Effector memory CD4-positive, alpha-beta T cell (primary cell): Measurements from ENCODE around the gene PHKG2.
A peak's percentile ranks its signal among the peaks of the same experiment; 100 is the strongest.

ENCODE experiments used
- DNase-seq, 3 donors: peaks; one replicate each; pipeline ENCODE4 v3.0.0-alpha.2; 2020
- H3K27ac ChIP-seq: 2 replicates; pipeline ENCODE4 v1.7.0; 2013; ENCODE audit warnings: mild to moderate bottlenecking, low read length, moderate library complexity; ENCODE audit not compliant: insufficient read depth, poor library complexity, severe bottlenecking
- H3K27me3 ChIP-seq: replicated peaks from 2 replicates; pipeline ENCODE4 v1.7.0; 2013; ENCODE audit warnings: mild to moderate bottlenecking, low read length; ENCODE audit not compliant: insufficient read depth, control insufficient read depth, poor library complexity, severe bottlenecking
- H3K36me3 ChIP-seq: 2 replicates; pipeline ENCODE4 v1.7.0; 2013; ENCODE audit warnings: mild to moderate bottlenecking, low read length, moderate library complexity; ENCODE audit not compliant: control insufficient read depth, insufficient read depth
- H3K4me1 ChIP-seq: 2 replicates; pipeline ENCODE4 v1.7.0; 2013; ENCODE audit warnings: low read length, mild to moderate bottlenecking; ENCODE audit not compliant: control insufficient read depth, insufficient read depth, poor library complexity, severe bottlenecking
- H3K4me3 ChIP-seq: 2 replicates; pipeline ENCODE4 v1.7.0; 2013; ENCODE audit warnings: low read length, low read depth, mild to moderate bottlenecking; ENCODE audit not compliant: insufficient read depth, poor library complexity, severe bottlenecking
- H3K9me3 ChIP-seq: 2 replicates; pipeline ENCODE4 v1.7.0; 2013; ENCODE audit warnings: mild to moderate bottlenecking, low read length, moderate library complexity; ENCODE audit not compliant: control insufficient read depth

Gene PHKG2

GRCh38 chr16:30762991-30763725 is 14.9 kb downstream of the PHKG2 start:
- Histone ChIP-seq H3K36me3 (peaks cover 48% of the 10 kb centered on the region), H3K27ac (peak overlapping the region; percentile 77), H3K4me3 (peak overlapping the region; percentile 97)

GRCh38 chr16:30764086-30764485 is 15.9 kb downstream of the PHKG2 start:
- no peaks in the 10 kb centered on the region for H3K9me3 ChIP-seq
- no peak overlapping the region for H3K27ac ChIP-seq
- no peaks in the 10 kb centered on the region for H3K27me3 ChIP-seq
- H3K36me3 ChIP-seq, result peaks cover 57% of the 10 kb centered on the region
- DNase-seq, result no peak
- no peak overlapping the region for H3K4me3 ChIP-seq
- peaks cover 19% of the 10 kb centered on the region for H3K4me1 ChIP-seq

More at GRCh38 chr16:30762991-30763725, 14.9 kb downstream of the PHKG2 start:
- Histone ChIP-seq H3K4me1 (peaks cover 19% of the 10 kb centered on the region), H3K27me3 (no peaks in the 10 kb centered on the region), H3K9me3 (no peaks in the 10 kb centered on the region)
- no peak for DNase-seq

DNA sequence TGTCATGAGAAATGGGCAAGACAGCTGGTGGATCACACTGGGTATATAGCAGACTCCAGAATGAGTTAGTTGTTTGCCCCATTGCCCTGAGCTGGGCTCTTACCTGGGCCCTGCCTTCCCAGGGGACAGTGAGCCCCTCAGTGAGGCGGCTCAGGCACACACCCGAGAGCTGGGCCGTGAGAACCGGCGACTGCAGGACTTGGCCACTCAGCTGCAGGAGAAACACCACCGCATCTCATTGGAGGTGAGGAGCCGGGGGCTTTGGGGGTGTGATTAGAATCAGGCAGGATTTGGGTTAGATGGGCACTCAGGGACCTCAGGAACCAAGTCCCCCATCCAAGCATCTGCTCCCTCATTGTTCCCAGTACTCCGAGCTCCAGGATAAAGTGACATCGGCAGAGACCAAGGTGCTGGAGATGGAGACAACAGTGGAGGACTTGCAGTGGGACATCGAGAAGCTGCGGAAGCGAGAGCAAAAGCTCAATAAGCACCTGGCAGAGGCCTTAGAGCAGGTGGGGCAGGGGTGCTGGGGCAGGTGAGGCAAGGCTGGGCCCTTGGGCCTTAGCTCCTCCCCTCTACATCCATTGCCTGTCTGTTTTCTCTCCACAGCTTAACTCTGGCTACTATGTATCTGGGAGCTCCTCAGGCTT is 16.7 kb downstream of the PHKG2 start:
- no peaks in the 10 kb centered on the region for H3K27me3 ChIP-seq
- H3K27ac ChIP-seq, result no peak overlapping the region
- no peaks in the 10 kb centered on the region for H3K9me3 ChIP-seq
- no peak for DNase-seq
- peaks cover 19% of the 10 kb centered on the region for H3K4me1 ChIP-seq
- H3K36me3 ChIP-seq, result peaks cover 64% of the 10 kb centered on the region
- no peak overlapping the region for H3K4me3 ChIP-seq

DNA sequence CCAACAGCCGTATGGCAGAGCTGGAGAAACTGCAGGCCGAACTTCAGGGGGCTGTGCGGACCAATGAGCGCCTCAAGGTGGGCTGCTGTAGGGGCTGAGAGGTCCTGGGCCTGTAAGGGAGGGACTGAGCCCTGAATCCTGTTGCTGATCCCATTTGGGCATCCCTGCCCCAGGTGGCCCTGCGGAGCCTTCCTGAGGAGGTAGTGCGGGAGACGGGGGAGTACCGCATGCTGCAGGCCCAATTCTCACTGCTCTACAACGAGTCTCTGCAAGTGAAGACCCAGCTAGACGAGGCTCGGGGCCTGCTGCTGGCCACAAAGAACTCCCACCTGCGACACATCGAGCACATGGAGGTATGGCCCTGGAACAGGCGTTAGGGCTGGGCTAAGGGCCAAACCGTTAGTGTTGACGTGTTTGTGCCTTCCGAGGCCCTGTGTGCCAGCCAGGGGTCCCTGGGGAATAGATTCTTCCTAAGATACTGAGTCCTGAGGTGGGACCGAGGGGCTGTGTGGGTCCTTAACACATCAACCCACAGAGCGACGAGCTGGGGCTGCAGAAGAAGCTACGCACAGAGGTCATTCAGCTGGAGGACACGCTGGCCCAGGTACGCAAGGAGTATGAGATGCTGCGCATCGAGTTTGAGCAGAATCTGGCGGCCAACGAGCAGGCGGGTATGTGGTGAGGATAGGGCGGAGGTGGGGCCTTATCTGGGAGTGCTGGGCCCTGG is 18.1 kb downstream of the PHKG2 start:
- H3K4me3 ChIP-seq, result no peak overlapping the region
- H3K36me3 ChIP-seq, result peaks cover 78% of the 10 kb centered on the region
- H3K27ac ChIP-seq, result no peak overlapping the region
- H3K9me3 ChIP-seq, result no peaks in the 10 kb centered on the region
- no peaks in the 10 kb centered on the region for H3K27me3 ChIP-seq
- DNase-seq, result no peak
- H3K4me1 ChIP-seq, result peaks cover 12% of the 10 kb centered on the region

DNA sequence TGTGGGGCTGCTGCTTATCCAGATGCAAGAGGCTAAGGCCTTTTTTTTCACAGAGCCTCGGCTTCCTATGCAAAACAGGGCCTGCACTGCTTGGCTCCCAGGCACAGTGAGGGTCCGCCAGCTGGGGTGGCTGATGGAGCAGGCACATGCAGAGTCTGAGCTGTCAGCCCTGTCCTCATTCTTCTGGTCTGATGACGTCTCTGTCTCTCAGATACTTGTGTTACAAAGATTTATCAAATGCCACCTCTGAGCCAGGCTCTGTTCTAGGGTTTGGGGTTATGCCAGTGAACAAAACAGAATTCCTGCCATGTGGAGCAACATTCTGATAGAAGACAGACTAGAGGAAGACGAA is 18.7 kb downstream of the PHKG2 start:
- Histone ChIP-seq H3K27me3 (no peaks in the 10 kb centered on the region), H3K9me3 (no peaks in the 10 kb centered on the region), H3K4me1 (peaks cover 11% of the 10 kb centered on the region), H3K27ac (no peak overlapping the region), H3K4me3 (no peak overlapping the region), H3K36me3 (peaks cover 83% of the 10 kb centered on the region)
- DNase-seq, result no peak

DNA sequence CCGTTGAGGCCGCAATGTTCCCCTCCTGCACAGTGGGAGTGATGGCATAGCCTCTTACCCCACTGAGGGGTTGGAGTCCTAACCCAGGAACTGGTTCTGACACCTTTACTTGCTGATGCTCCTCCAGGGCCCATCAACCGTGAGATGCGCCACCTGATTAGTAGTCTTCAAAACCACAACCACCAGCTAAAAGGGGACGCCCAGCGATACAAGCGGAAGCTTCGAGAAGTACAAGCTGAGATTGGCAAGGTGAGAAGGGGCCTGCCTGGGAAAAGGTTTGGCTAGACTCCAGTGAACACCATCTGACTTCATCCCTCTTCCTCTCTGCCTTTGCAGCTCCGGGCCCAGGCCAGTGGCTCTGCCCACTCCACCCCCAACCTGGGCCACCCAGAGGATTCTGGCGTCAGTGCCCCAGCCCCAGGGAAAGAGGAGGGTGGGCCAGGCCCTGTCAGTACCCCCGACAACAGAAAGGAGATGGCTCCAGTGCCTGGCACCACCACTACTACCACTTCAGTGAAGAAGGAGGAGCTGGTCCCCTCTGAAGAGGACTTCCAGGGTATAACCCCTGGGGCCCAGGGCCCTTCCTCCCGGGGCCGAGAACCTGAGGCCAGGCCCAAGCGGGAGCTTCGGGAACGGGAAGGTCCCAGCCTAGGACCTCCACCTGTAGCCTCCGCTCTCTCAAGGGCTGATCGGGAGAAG is 19.7 kb downstream of the PHKG2 start:
- no peaks in the 10 kb centered on the region for H3K27me3 ChIP-seq
- peaks cover 93% of the 10 kb centered on the region for H3K36me3 ChIP-seq
- no peaks in the 10 kb centered on the region for H3K9me3 ChIP-seq
- H3K4me1 ChIP-seq, result peaks cover 7% of the 10 kb centered on the region
- H3K4me3 ChIP-seq, result no peak overlapping the region
- peak in 1 of 3 donors; percentile 22 for DNase-seq
- H3K27ac ChIP-seq, result no peak overlapping the region

DNA sequence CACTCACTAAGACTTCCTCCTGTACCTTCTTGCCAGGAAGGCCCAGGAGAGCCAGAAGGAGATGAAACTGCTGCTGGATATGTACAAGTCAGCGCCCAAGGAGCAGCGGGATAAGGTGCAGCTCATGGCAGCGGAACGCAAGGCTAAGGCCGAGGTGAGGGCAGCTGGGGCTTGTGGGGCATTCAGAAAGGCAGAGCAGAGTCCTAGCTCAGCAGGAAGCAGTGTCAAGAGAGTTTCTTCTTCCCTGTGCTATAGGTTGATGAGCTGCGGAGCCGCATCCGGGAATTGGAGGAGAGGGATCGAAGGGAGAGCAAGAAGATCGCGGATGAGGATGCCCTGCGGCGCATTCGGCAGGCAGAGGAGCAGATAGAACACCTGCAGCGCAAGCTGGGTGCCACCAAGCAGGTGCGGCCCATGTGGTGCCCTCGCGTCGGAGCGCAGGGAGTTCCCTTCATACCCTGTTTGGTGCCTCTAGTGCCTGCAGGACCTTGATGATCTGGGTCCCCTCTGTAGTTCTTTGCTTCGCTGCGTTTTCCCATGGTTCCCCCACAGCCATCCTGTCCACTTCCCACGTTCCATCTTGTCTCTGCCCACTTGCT is 20.5 kb downstream of the PHKG2 start:
- Histone ChIP-seq H3K27me3 (no peaks in the 10 kb centered on the region), H3K9me3 (no peaks in the 10 kb centered on the region), H3K36me3 (peaks cover 90% of the 10 kb centered on the region), H3K4me1 (no peaks in the 10 kb centered on the region), H3K27ac (no peak overlapping the region), H3K4me3 (no peak overlapping the region)
- DNase-seq, result no peak

DNA sequence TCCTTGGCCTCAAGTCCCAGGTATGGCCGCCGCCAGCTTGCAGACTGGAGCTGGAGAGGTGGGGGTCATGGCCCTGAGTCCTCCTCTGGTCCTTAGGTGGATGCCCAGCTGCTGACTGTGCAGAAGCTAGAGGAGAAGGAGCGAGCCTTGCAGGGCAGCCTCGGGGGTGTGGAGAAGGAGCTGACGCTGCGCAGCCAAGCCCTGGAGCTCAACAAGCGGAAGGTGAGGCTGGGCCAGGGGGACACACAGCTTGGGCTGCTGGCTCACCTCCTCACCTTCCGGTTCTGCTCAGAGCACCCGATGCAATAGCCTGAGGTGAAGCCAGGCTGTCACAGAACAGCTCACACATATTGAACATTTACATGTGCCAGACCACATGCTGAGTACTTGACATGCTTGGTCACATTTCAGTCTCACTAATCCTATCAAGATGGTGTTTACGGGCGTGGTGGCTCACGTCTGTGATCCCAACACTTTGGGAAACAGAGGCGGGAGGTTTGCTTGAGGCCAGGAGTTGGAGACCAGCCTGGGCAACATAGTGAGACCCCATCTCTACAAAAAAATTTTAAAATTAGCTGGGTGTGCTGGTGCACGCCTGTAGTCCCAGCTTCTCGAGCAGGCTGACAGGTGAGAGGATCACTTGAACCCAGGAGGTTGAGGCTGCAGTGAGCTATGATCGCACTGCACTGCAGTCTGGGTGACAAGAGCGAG is 21.3 kb downstream of the PHKG2 start:
- Histone ChIP-seq H3K4me1 (no peaks in the 10 kb centered on the region), H3K36me3 (peaks cover 81% of the 10 kb centered on the region), H3K9me3 (no peaks in the 10 kb centered on the region), H3K27ac (no peak overlapping the region), H3K27me3 (no peaks in the 10 kb centered on the region), H3K4me3 (no peak overlapping the region)
- DNase-seq, result no peak

- Histone ChIP-seq H3K4me1 (peaks cover 10% of the 10 kb centered on the region), H3K4me3 (no peak overlapping the region), H3K9me3 (no peaks in the 10 kb centered on the region), H3K27me3 (no peaks in the 10 kb centered on the region), H3K36me3 (peaks cover 59% of the 10 kb centered on the region), H3K27ac (no peak overlapping the region)
- DNase-seq, result no peak
These were observed 23.5 kb downstream of the PHKG2 start for GRCh38 chr16:30771726-30772125.
